ENCODE data around the gene PLXNA2.

Gene PLXNA2

GRCh38 chr1:208077232-208078075 lies 166.7 kb downstream of the PLXNA2 start:
- no peak overlapping the region for H3K4me3 ChIP-seq (ENCODE audit: low read length)
- no peak overlapping the region for H3K9ac ChIP-seq (ENCODE audit: low read depth, low read length)
- no peaks in the 10 kb centered on the region for H3K9me3 ChIP-seq (replicated peaks; ENCODE audit: low read length)
- H3K4me1 ChIP-seq (ENCODE audit: control insufficient read depth, insufficient read depth, low read length), result peaks cover 17% of the 10 kb centered on the region
- H3K27me3 ChIP-seq (ENCODE audit: control insufficient read depth, insufficient read depth, low read length), result no peaks in the 10 kb centered on the region
- peak overlapping the region; percentile 20 for H3K4me2 ChIP-seq (ENCODE audit: low read length)
- peaks cover 91% of the 10 kb centered on the region for H3K36me3 ChIP-seq (ENCODE audit: insufficient read depth, low read length)

DNA sequence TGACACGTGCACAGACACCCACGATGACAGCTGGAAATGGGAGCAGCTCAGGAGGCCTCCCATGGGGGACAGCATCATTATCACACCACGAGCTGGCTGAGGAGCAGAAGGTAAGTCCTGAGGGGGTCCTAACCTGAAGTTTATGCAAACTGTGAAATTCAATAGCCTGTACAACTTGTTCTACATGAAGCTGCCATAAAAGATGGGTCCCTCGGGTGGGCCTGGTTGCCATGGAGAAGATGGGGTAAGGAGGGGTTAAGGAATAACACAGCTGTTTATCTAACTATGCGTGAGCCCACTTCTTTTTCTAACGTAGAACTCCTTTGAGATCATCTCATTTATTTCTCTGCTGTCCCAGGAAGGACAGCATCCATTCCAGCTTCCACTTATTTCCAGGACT lies 169.8 kb downstream of the PLXNA2 start:
- Histone ChIP-seq H3K9me3 (replicated peaks; ENCODE audit: low read length) (no peaks in the 10 kb centered on the region), H3K9ac (ENCODE audit: low read depth, low read length) (no peak overlapping the region), H3K4me1 (ENCODE audit: control insufficient read depth, insufficient read depth, low read length) (peaks cover 17% of the 10 kb centered on the region), H3K27me3 (ENCODE audit: control insufficient read depth, insufficient read depth, low read length) (no peaks in the 10 kb centered on the region), H3K4me2 (ENCODE audit: low read length) (no peak overlapping the region), H3K4me3 (ENCODE audit: low read length) (no peak overlapping the region), H3K36me3 (ENCODE audit: insufficient read depth, low read length) (peaks cover 92% of the 10 kb centered on the region)

- Histone ChIP-seq H3K4me2 (ENCODE audit: low read length) (no peak overlapping the region), H3K9me3 (replicated peaks; ENCODE audit: low read length) (no peaks in the 10 kb centered on the region), H3K9ac (ENCODE audit: low read depth, low read length) (no peak overlapping the region), H3K4me1 (ENCODE audit: control insufficient read depth, insufficient read depth, low read length) (no peaks in the 10 kb centered on the region), H3K4me3 (ENCODE audit: low read length) (no peak overlapping the region), H3K36me3 (ENCODE audit: insufficient read depth, low read length) (peaks cover 91% of the 10 kb centered on the region), H3K27me3 (ENCODE audit: control insufficient read depth, insufficient read depth, low read length) (no peaks in the 10 kb centered on the region)
These were observed 172.7 kb downstream of the PLXNA2 start for GRCh38 chr1:208071435-208072031.

DNA sequence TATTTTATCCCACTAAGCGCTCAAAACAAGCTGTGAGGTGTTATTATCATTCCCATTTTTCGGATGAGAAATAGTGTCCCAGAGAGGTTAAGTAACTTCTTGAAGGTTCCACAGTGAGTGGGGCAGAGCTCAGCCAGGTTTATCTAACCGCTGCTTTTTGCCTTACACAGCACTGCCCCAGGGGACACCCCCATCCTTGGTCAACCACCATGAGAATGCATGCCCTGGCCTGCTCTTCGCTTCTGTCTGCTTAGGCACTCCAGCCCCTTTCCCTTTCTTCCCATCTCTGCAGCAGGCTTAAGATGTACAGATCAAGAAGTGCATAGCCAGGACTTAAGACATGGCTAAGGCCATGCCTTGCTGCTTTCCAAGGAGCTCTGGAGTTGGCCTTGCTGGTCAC lies 174.3 kb downstream of the PLXNA2 start:
- no peak overlapping the region for H3K9ac ChIP-seq (ENCODE audit: low read depth, low read length)
- no peaks in the 10 kb centered on the region for H3K4me1 ChIP-seq (ENCODE audit: control insufficient read depth, insufficient read depth, low read length)
- H3K4me2 ChIP-seq (ENCODE audit: low read length), result no peak overlapping the region
- no peak overlapping the region for H3K4me3 ChIP-seq (ENCODE audit: low read length)
- H3K36me3 ChIP-seq (ENCODE audit: insufficient read depth, low read length), result peaks cover 96% of the 10 kb centered on the region
- no peaks in the 10 kb centered on the region for H3K27me3 ChIP-seq (ENCODE audit: control insufficient read depth, insufficient read depth, low read length)
- no peaks in the 10 kb centered on the region for H3K9me3 ChIP-seq (replicated peaks; ENCODE audit: low read length)

DNA sequence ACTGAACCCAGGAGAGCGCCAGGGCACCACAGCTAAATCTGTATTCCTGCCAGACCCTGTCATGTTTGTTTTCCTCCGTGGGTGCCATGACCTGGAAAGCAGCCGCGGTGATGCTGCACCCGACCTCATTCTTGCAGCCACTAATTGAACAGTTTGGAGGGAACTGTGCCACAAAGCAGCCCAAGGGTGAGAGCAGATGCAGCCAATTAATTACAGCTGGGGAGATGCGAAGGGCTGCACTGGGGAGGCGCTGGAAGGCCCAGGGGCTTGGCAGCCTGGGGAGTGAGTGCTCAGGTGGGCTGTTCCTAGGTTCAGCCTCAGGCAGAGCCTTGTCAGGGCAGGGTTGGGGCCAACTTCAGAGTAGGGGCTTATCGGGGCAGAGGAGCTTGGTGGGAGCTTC lies 174.9 kb downstream of the PLXNA2 start:
- Histone ChIP-seq H3K4me2 (ENCODE audit: low read length) (no peak overlapping the region), H3K36me3 (ENCODE audit: insufficient read depth, low read length) (peaks cover 95% of the 10 kb centered on the region), H3K4me3 (ENCODE audit: low read length) (no peak overlapping the region), H3K9me3 (replicated peaks; ENCODE audit: low read length) (no peaks in the 10 kb centered on the region), H3K27me3 (ENCODE audit: control insufficient read depth, insufficient read depth, low read length) (no peaks in the 10 kb centered on the region), H3K9ac (ENCODE audit: low read depth, low read length) (no peak overlapping the region), H3K4me1 (ENCODE audit: control insufficient read depth, insufficient read depth, low read length) (no peaks in the 10 kb centered on the region)

GRCh38 chr1:208068908-208069307 lies 175.3 kb downstream of the PLXNA2 start:
- H3K27me3 ChIP-seq (ENCODE audit: control insufficient read depth, insufficient read depth, low read length), result no peaks in the 10 kb centered on the region
- H3K36me3 ChIP-seq (ENCODE audit: insufficient read depth, low read length), result peaks cover 94% of the 10 kb centered on the region
- H3K9me3 ChIP-seq (replicated peaks; ENCODE audit: low read length), result no peaks in the 10 kb centered on the region
- H3K4me2 ChIP-seq (ENCODE audit: low read length), result no peak overlapping the region
- H3K4me1 ChIP-seq (ENCODE audit: control insufficient read depth, insufficient read depth, low read length), result no peaks in the 10 kb centered on the region
- no peak overlapping the region for H3K9ac ChIP-seq (ENCODE audit: low read depth, low read length)
- H3K4me3 ChIP-seq (ENCODE audit: low read length), result no peak overlapping the region

DNA sequence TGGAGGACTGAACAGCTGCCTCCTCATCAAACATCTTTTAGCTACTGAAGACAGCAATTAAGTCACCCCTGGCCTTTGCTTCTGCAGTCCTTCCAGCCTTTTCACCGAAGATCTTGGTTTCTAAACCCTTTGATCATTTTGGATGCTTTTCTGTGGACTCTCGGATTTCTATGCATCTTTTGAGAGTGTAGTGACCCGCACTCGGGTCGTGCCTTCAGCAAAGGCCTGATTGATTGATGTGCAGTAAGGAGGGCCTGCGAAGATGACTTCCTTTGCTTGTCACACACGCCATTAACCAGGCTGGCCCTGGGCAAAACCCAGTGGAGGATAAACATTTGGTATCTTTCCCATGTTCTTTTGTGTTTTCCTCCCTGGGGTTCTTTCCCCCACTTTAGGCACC lies 175.8 kb downstream of the PLXNA2 start:
- Histone ChIP-seq H3K4me3 (ENCODE audit: low read length) (no peak overlapping the region), H3K9ac (ENCODE audit: low read depth, low read length) (no peak overlapping the region), H3K9me3 (replicated peaks; ENCODE audit: low read length) (no peaks in the 10 kb centered on the region), H3K4me2 (ENCODE audit: low read length) (no peak overlapping the region), H3K36me3 (ENCODE audit: insufficient read depth, low read length) (peaks cover 92% of the 10 kb centered on the region), H3K27me3 (ENCODE audit: control insufficient read depth, insufficient read depth, low read length) (no peaks in the 10 kb centered on the region), H3K4me1 (ENCODE audit: control insufficient read depth, insufficient read depth, low read length) (no peaks in the 10 kb centered on the region)

DNA sequence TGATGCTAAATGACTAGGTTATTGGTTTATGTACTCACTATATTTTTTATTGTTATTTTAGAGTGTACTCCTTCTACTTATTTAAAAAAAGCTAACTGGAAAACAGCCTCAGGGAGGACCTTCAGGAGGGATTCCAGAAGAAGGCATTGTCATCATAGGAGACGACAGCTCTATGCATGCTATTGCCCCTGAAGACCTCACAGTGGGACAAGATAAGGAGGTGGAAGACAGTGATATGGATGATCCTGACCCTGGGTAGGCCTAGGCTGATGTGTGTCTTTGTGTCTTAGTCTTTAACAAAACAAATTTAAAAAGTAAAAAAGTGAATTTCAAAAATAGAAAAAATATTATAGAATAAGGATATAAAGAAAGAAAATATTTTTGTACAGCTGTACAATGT lies 177.6 kb downstream of the PLXNA2 start:
- Histone ChIP-seq H3K9ac (ENCODE audit: low read depth, low read length) (no peak overlapping the region), H3K4me1 (ENCODE audit: control insufficient read depth, insufficient read depth, low read length) (no peaks in the 10 kb centered on the region), H3K9me3 (replicated peaks; ENCODE audit: low read length) (no peaks in the 10 kb centered on the region), H3K27me3 (ENCODE audit: control insufficient read depth, insufficient read depth, low read length) (no peaks in the 10 kb centered on the region), H3K36me3 (ENCODE audit: insufficient read depth, low read length) (peaks cover 92% of the 10 kb centered on the region), H3K4me2 (ENCODE audit: low read length) (no peak overlapping the region), H3K4me3 (ENCODE audit: low read length) (no peak overlapping the region)

- H3K36me3 ChIP-seq (ENCODE audit: insufficient read depth, low read length), result peaks cover 92% of the 10 kb centered on the region
These were observed 178.3 kb downstream of the PLXNA2 start for GRCh38 chr1:208065862-208066261.

DNA sequence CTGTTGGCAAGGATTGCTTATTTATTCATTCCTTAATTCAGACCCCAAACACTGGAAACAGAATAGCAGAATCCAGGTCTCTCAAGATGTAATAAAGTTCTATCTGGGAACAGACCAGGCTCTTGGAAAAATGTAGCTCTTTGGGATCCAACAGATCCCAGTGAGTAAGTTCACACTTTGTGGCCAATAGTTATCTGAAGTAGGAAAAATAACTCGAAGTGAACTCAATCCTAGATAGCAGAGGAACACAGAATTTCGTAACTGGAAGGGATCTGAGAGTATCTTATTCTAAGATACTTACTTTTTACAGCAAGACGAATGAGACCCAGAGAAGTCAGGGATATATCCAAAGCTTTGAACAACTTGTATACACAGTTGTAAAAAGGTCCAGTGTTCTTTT lies 182.6 kb downstream of the PLXNA2 start:
- Histone ChIP-seq H3K9me3 (replicated peaks; ENCODE audit: low read length) (no peaks in the 10 kb centered on the region), H3K27me3 (ENCODE audit: control insufficient read depth, insufficient read depth, low read length) (no peaks in the 10 kb centered on the region), H3K9ac (ENCODE audit: low read depth, low read length) (no peak overlapping the region), H3K4me2 (ENCODE audit: low read length) (no peak overlapping the region), H3K4me3 (ENCODE audit: low read length) (no peak overlapping the region), H3K4me1 (ENCODE audit: control insufficient read depth, insufficient read depth, low read length) (no peaks in the 10 kb centered on the region), H3K36me3 (ENCODE audit: insufficient read depth, low read length) (peaks cover 90% of the 10 kb centered on the region)

More at GRCh38 chr1:208065862-208066261, 178.3 kb downstream of the PLXNA2 start:
- Histone ChIP-seq H3K9ac (ENCODE audit: low read depth, low read length) (no peak overlapping the region), H3K4me1 (ENCODE audit: control insufficient read depth, insufficient read depth, low read length) (no peaks in the 10 kb centered on the region), H3K4me3 (ENCODE audit: low read length) (no peak overlapping the region), H3K9me3 (replicated peaks; ENCODE audit: low read length) (no peaks in the 10 kb centered on the region), H3K4me2 (ENCODE audit: low read length) (no peak overlapping the region), H3K27me3 (ENCODE audit: control insufficient read depth, insufficient read depth, low read length) (no peaks in the 10 kb centered on the region)

- Histone ChIP-seq H3K4me3 (ENCODE audit: low read length) (no peak overlapping the region), H3K27me3 (ENCODE audit: control insufficient read depth, insufficient read depth, low read length) (no peaks in the 10 kb centered on the region), H3K4me2 (ENCODE audit: low read length) (no peak overlapping the region), H3K4me1 (ENCODE audit: control insufficient read depth, insufficient read depth, low read length) (no peaks in the 10 kb centered on the region), H3K36me3 (ENCODE audit: insufficient read depth, low read length) (peaks cover 90% of the 10 kb centered on the region), H3K9ac (ENCODE audit: low read depth, low read length) (no peak overlapping the region), H3K9me3 (replicated peaks; ENCODE audit: low read length) (no peaks in the 10 kb centered on the region)
These were observed 183.1 kb downstream of the PLXNA2 start for GRCh38 chr1:208061118-208061517.
